Measurements from ENCODE around the gene HOXC6. TPM values are rescaled to one million over a fixed set of nuclear protein-coding genes. Genes with fewer than 3 reads are reported as not detected.

The HOXC6 gene
- not detected in 2 replicates for total RNA-seq (2014; rRNA removed; shearing (Covaris generic); ENCODE audit: low replicate concordance)

DNA sequence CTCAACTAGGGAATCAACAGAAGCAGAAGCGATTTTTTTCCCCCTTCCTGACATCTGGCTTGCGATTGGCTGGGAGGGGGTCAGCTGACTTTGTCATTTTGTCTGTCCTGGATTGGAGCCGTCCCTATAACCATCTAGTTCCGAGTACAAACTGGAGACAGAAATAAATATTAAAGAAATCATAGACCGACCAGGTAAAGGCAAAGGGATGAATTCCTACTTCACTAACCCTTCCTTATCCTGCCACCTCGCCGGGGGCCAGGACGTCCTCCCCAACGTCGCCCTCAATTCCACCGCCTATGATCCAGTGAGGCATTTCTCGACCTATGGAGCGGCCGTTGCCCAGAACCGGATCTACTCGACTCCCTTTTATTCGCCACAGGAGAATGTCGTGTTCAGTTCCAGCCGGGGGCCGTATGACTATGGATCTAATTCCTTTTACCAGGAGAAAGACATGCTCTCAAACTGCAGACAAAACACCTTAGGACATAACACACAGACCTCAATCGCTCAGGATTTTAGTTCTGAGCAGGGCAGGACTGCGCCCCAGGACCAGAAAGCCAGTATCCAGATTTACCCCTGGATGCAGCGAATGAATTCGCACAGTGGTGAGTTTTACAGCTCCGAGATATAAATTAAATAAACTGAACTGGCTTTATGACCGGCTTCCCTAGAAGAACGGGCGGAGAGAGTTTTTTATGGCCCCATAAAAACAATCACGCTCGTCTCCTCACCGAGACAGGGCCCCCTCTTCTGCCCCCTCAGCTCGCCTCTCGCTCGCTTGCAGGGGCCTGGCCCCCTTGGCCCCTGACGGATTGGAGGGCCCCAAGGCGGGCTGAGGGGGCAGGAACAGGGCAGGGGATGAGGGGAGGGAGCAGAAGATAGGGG is at the start of gene HOXC6:
Gene HOXC6 (plus strand): TSS at position 127 of the 888 bp plus-strand sequence. CDS start 82 bp downstream, at position 209.
- Histone ChIP-seq H3K9me3 (ENCODE audit: low read length) (no peaks in the 10 kb centered on the region), H3K4me1 (ENCODE audit: low read length) (peaks cover 26% of the 10 kb centered on the region), H3K27ac (ENCODE audit: low read length) (no peak within 1 kb of the TSS), H3K36me3 (ENCODE audit: insufficient read depth, low read length) (no peaks in the 10 kb centered on the region), H3K9ac (ENCODE audit: low read length) (no peak within 1 kb of the TSS), H3K4me3 (ENCODE audit: low read length) (no peak within 1 kb of the TSS), H2AFZ (ENCODE audit: low read length) (no peak within 1 kb of the TSS), H3K4me2 (ENCODE audit: low read depth, low read length, poor library complexity, severe bottlenecking) (no peak within 1 kb of the TSS), H3K79me2 (ENCODE audit: low read length) (no peaks in the 10 kb centered on the region), H3K27me3 (ENCODE audit: low read length) (peaks cover 2% of the 10 kb centered on the region; the same call in 1 of the 2 replicates), H4K20me1 (ENCODE audit: insufficient read depth, low read depth, low read length) (no peaks in the 10 kb centered on the region), H3K9me2 (replicated peaks; ENCODE audit: insufficient read depth, low read length) (no peaks in the 10 kb centered on the region)
- peak; percentile 62 for DNase-seq

- no peak for DNase-seq
- H3K79me2 ChIP-seq (ENCODE audit: low read length) = no peaks in the 10 kb centered on the region
- H3K4me2 ChIP-seq (ENCODE audit: low read depth, low read length, poor library complexity, severe bottlenecking) = no peak overlapping the region
- H3K27ac ChIP-seq (ENCODE audit: low read length) = no peak overlapping the region
- H3K4me1 ChIP-seq (ENCODE audit: low read length) = peaks cover 29% of the 10 kb centered on the region
- H4K20me1 ChIP-seq (ENCODE audit: insufficient read depth, low read depth, low read length) = no peaks in the 10 kb centered on the region
- no peak overlapping the region for H2AFZ ChIP-seq (ENCODE audit: low read length)
- H3K9ac ChIP-seq (ENCODE audit: low read length) = no peak overlapping the region
- H3K4me3 ChIP-seq (ENCODE audit: low read length) = no peak overlapping the region
- H3K9me2 ChIP-seq (replicated peaks; ENCODE audit: insufficient read depth, low read length) = no peaks in the 10 kb centered on the region
- no peaks in the 10 kb centered on the region for H3K9me3 ChIP-seq (ENCODE audit: low read length)
- H3K27me3 ChIP-seq (ENCODE audit: low read length) = no peaks in the 10 kb centered on the region
- no peaks in the 10 kb centered on the region for H3K36me3 ChIP-seq (ENCODE audit: insufficient read depth, low read length)
Observed at GRCh38 chr12:53978477-53979356, 49.5 kb upstream of the HOXC6 start.

GRCh38 chr12:53980104-53980801 is 48.0 kb upstream of the HOXC6 start:
- Histone ChIP-seq H3K4me1 (ENCODE audit: low read length) (peaks cover 18% of the 10 kb centered on the region), H3K27ac (ENCODE audit: low read length) (no peak overlapping the region), H3K27me3 (ENCODE audit: low read length) (no peaks in the 10 kb centered on the region), H3K9me2 (replicated peaks; ENCODE audit: insufficient read depth, low read length) (no peaks in the 10 kb centered on the region), H4K20me1 (ENCODE audit: insufficient read depth, low read depth, low read length) (no peaks in the 10 kb centered on the region), H2AFZ (ENCODE audit: low read length) (no peak overlapping the region), H3K4me2 (ENCODE audit: low read depth, low read length, poor library complexity, severe bottlenecking) (no peak overlapping the region), H3K79me2 (ENCODE audit: low read length) (no peaks in the 10 kb centered on the region), H3K36me3 (ENCODE audit: insufficient read depth, low read length) (no peaks in the 10 kb centered on the region), H3K9me3 (ENCODE audit: low read length) (no peaks in the 10 kb centered on the region), H3K9ac (ENCODE audit: low read length) (no peak overlapping the region), H3K4me3 (ENCODE audit: low read length) (no peak overlapping the region)
- no peak for DNase-seq

DNA sequence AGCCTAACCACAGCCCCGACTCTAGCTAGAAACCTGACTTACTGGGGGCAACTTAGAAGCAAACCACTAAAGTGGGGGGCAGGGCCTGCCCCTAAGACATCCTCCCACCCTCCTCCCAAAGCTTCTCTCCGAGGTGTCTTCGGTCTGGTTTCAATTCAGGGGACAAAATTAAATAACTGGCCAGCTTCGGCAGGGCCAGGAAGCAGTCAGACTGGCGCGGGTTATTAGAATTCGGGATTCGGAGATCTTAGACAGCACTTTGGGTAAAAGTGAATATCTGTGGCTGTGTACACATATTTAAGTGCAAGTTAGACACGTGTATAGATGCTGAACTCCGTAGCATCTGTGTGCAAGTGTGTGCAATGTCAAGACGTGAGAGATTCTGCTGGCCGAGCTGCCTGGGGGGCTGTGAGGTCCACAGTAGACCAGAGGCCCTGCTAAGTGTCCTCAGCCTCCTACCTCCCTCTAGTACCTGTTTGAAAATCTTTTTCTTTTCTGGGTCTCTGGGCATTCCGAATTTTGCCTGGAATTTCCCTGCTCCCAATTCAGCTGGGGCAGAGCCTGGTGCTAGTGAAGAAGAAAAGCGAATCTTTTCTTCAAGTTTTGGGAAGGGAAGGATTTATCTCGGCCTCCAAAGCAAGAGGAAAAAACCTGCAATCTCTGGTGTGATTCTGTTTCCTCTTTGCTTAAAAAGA is 47.3 kb upstream of the HOXC6 start:
- H3K9me2 ChIP-seq (replicated peaks; ENCODE audit: insufficient read depth, low read length) = no peaks in the 10 kb centered on the region
- H3K4me3 ChIP-seq (ENCODE audit: low read length) = no peak overlapping the region
- peaks cover 15% of the 10 kb centered on the region for H3K4me1 ChIP-seq (ENCODE audit: low read length)
- no peaks in the 10 kb centered on the region for H3K27me3 ChIP-seq (ENCODE audit: low read length)
- no peaks in the 10 kb centered on the region for H3K9me3 ChIP-seq (ENCODE audit: low read length)
- no peak for DNase-seq
- H4K20me1 ChIP-seq (ENCODE audit: insufficient read depth, low read depth, low read length) = no peaks in the 10 kb centered on the region
- H3K27ac ChIP-seq (ENCODE audit: low read length) = no peak overlapping the region
- no peaks in the 10 kb centered on the region for H3K36me3 ChIP-seq (ENCODE audit: insufficient read depth, low read length)
- peak overlapping the region; percentile 30; the same call in 1 of the 2 replicates for H2AFZ ChIP-seq (ENCODE audit: low read length)
- no peak overlapping the region for H3K9ac ChIP-seq (ENCODE audit: low read length)
- H3K4me2 ChIP-seq (ENCODE audit: low read depth, low read length, poor library complexity, severe bottlenecking) = no peak overlapping the region
- H3K79me2 ChIP-seq (ENCODE audit: low read length) = no peaks in the 10 kb centered on the region

DNA sequence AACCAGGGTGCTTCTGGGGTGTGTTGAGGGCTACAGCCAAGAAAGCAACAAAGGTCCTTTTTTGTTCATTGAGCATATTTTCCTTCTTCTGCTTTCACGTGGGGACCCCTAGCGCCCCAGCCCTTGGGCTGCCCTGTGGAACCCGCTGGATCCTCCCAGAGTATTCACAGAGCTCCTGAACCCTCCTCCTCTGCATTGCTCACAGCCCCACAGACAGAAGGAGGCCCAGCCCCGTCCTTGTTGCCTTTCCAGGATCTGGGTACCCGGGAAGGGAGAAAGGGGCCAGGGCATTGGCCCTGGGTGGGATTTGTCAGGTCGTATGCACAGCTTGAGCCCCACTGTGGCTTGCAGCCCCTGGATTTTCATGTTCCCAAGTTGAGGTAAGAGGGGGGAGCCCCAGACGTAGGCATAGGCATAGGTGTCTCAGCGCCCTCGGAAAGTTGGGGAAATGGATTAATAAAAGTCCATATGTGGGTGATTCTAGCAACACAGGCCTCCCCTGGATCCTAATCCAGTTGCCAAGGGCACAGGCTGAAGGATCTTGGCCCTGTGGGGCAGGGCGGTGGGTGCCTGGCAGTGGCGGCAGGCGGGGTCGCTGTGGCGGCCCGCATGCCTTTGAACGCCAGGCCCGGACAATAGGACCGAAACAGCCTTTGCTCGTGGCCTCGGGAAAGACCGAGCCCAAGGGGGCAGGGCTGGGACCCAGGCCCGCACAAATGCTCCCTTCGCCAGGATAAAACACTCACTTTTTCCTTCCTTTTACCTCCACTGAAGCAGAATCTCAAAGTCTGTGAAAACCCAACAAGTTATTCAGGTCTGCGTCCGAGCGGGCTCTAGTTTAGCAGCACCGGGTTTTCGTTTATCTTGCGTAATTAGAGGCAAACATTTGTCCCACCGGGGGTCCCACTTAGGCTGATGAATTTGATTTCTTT is 46.3 kb upstream of the HOXC6 start:
- Histone ChIP-seq H4K20me1 (ENCODE audit: insufficient read depth, low read depth, low read length) (no peaks in the 10 kb centered on the region), H3K4me3 (ENCODE audit: low read length) (no peak overlapping the region), H3K4me1 (ENCODE audit: low read length) (peaks cover 15% of the 10 kb centered on the region), H3K27ac (ENCODE audit: low read length) (no peak overlapping the region), H3K79me2 (ENCODE audit: low read length) (no peaks in the 10 kb centered on the region), H3K36me3 (ENCODE audit: insufficient read depth, low read length) (no peaks in the 10 kb centered on the region), H3K9me3 (ENCODE audit: low read length) (no peaks in the 10 kb centered on the region), H3K27me3 (ENCODE audit: low read length) (no peaks in the 10 kb centered on the region), H3K9ac (ENCODE audit: low read length) (no peak overlapping the region), H2AFZ (ENCODE audit: low read length) (no peak overlapping the region), H3K9me2 (replicated peaks; ENCODE audit: insufficient read depth, low read length) (no peaks in the 10 kb centered on the region), H3K4me2 (ENCODE audit: low read depth, low read length, poor library complexity, severe bottlenecking) (no peak overlapping the region)
- DNase-seq = no peak

DNA sequence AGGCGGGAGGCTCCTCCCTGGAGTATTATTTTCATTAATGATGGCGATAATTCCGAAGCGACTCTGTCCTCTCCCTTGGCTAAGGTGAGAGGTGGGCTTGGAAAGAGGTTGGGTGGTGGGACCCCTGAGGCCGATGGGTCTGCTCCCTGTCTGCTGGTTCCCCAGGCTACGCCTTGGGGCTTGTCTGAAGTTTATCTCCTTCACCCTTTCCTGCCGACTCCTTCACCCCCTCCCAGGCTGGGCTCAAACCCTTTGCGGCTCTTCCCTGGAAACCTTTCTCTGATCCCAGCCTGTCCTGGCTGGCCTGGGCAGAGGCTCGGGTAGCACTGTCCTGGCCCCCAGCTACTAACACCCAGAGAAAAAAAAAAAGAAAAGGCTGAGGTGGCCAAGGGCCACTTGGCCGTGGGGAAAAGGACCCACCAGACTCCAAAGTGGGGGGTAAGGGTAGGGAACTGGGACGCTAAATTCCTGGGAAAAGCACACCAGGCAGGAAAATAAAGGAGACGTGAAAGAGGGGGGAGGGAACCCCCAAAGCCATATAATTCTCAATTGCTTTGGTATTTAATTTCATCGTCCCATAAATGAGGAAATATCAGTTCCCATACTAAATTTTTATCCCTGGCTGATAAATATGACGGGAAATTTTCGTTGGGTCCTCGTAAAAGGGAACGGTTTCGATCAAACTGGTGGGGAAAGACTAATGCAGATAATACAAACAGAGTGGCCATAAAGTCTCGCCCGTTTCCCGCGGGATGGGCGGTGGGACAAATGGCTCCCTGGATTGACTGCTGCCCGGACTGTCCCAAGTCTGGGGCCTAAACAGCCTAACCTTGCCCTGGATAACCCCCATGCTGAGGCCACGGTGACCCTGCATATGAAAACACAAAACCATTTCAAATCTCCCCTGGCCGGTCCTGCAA is 45.3 kb upstream of the HOXC6 start:
- no peak for DNase-seq
- Histone ChIP-seq H3K4me3 (ENCODE audit: low read length) (no peak overlapping the region), H3K9ac (ENCODE audit: low read length) (no peak overlapping the region), H3K27me3 (ENCODE audit: low read length) (no peaks in the 10 kb centered on the region), H2AFZ (ENCODE audit: low read length) (no peak overlapping the region), H3K27ac (ENCODE audit: low read length) (no peak overlapping the region), H3K9me3 (ENCODE audit: low read length) (no peaks in the 10 kb centered on the region), H3K79me2 (ENCODE audit: low read length) (no peaks in the 10 kb centered on the region), H3K4me1 (ENCODE audit: low read length) (peaks cover 6% of the 10 kb centered on the region), H3K4me2 (ENCODE audit: low read depth, low read length, poor library complexity, severe bottlenecking) (no peak overlapping the region), H4K20me1 (ENCODE audit: insufficient read depth, low read depth, low read length) (no peaks in the 10 kb centered on the region), H3K36me3 (ENCODE audit: insufficient read depth, low read length) (no peaks in the 10 kb centered on the region), H3K9me2 (replicated peaks; ENCODE audit: insufficient read depth, low read length) (no peaks in the 10 kb centered on the region)

All from Karpas-422 (cell line).